ENCODE results near the gene YLPM1. TPM values are rescaled to one million over a fixed set of nuclear protein-coding genes. Genes with fewer than 3 reads are reported as not detected.

The YLPM1 gene
- total RNA-seq, 1 experiment from 2014 or later, result 91.2 TPM

GRCh38 chr14:74733221-74733620 is 29.9 kb upstream of the YLPM1 start:
- no peaks in the 10 kb centered on the region for H3K9me3 ChIP-seq (ENCODE audit: low read depth, low read length, poor library complexity, severe bottlenecking)
- H3K4me1 ChIP-seq (ENCODE audit: insufficient read depth, low read length, poor library complexity, severe bottlenecking), result no peaks in the 10 kb centered on the region
- no peak for DNase-seq (ENCODE audit: low spot score)
- H3K27me3 ChIP-seq (replicated peaks; ENCODE audit: insufficient read depth, low read depth, low read length, poor library complexity), result no peaks in the 10 kb centered on the region
- intact Hi-C loops (cut with micrococcal nuclease; ENCODE audit: unreplicated experiment), result no loop called here
- peaks cover 34% of the 10 kb centered on the region for H3K36me3 ChIP-seq (ENCODE audit: insufficient read depth, low read length, poor library complexity, severe bottlenecking)
- BruUV-seq (replicated peaks), result no TSS peak
- TF ChIP-seq CTCF (conservative IDR thresholded peaks at IDR 0.05; ENCODE audit: low read depth, low read length) (no peak), EZH2 (IDR thresholded peaks at IDR 0.05; ENCODE audit: borderline replicate concordance, low read depth, low read length, poor library complexity, severe bottlenecking) (no peak)
- CTCF ChIA-PET, result no interaction called here
- H3K4me3 ChIP-seq (ENCODE audit: low read depth, low read length, poor library complexity, severe bottlenecking), result no peak overlapping the region
- no peak overlapping the region for H3K27ac ChIP-seq (ENCODE audit: low read depth, low read length, poor library complexity, severe bottlenecking)
- POLR2A ChIA-PET (ENCODE audit: low non-redundant PET), result no interaction called here

DNA sequence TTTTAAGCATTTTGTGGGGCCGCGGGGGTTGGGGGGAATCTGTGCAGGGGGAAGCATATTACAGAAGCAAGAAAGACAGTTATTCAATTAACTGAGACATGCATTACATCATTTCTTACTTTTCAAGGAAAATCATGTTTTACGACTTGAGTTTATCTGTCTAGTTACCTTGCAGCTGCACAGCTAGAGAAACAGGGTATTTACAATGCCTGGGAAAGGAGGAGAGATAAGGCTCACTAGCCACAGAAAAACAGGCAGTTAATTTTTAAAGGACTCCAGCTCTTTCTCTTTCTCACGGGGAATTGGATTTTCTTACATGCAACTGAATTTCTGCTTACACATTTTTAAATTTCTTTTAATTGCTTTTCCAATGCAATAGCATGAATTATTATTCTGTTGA is 28.0 kb upstream of the YLPM1 start:
- no peaks in the 10 kb centered on the region for H3K4me1 ChIP-seq (ENCODE audit: insufficient read depth, low read length, poor library complexity, severe bottlenecking)
- no peaks in the 10 kb centered on the region for H3K27me3 ChIP-seq (replicated peaks; ENCODE audit: insufficient read depth, low read depth, low read length, poor library complexity)
- H3K36me3 ChIP-seq (ENCODE audit: insufficient read depth, low read length, poor library complexity, severe bottlenecking), result peaks cover 37% of the 10 kb centered on the region
- BruUV-seq (replicated peaks), result TSS peak; percentile 70
- POLR2A ChIA-PET (ENCODE audit: low non-redundant PET), result no interaction called here
- no peak for DNase-seq (ENCODE audit: low spot score)
- TF ChIP-seq CTCF (conservative IDR thresholded peaks at IDR 0.05; ENCODE audit: low read depth, low read length), result no peak
- no peak for TF ChIP-seq EZH2 (IDR thresholded peaks at IDR 0.05; ENCODE audit: borderline replicate concordance, low read depth, low read length, poor library complexity, severe bottlenecking)
- intact Hi-C loops (cut with micrococcal nuclease; ENCODE audit: unreplicated experiment), result no loop called here
- H3K27ac ChIP-seq (ENCODE audit: low read depth, low read length, poor library complexity, severe bottlenecking), result no peak overlapping the region
- CTCF ChIA-PET, result no interaction called here
- no peaks in the 10 kb centered on the region for H3K9me3 ChIP-seq (ENCODE audit: low read depth, low read length, poor library complexity, severe bottlenecking)
- H3K4me3 ChIP-seq (ENCODE audit: low read depth, low read length, poor library complexity, severe bottlenecking), result no peak overlapping the region

- Histone ChIP-seq H3K9me3 (ENCODE audit: low read depth, low read length, poor library complexity, severe bottlenecking) (no peaks in the 10 kb centered on the region), H3K27ac (ENCODE audit: low read depth, low read length, poor library complexity, severe bottlenecking) (no peak overlapping the region), H3K36me3 (ENCODE audit: insufficient read depth, low read length, poor library complexity, severe bottlenecking) (peaks cover 30% of the 10 kb centered on the region), H3K27me3 (replicated peaks; ENCODE audit: insufficient read depth, low read depth, low read length, poor library complexity) (no peaks in the 10 kb centered on the region), H3K4me3 (ENCODE audit: low read depth, low read length, poor library complexity, severe bottlenecking) (no peak overlapping the region), H3K4me1 (ENCODE audit: insufficient read depth, low read length, poor library complexity, severe bottlenecking) (no peaks in the 10 kb centered on the region)
- CTCF ChIA-PET, result no interaction called here
- no peak for DNase-seq (ENCODE audit: low spot score)
- intact Hi-C loops (cut with micrococcal nuclease; ENCODE audit: unreplicated experiment), result no loop called here
- POLR2A ChIA-PET (ENCODE audit: low non-redundant PET), result no interaction called here
- TF ChIP-seq CTCF (conservative IDR thresholded peaks at IDR 0.05; ENCODE audit: low read depth, low read length), result no peak
- no peak for TF ChIP-seq EZH2 (IDR thresholded peaks at IDR 0.05; ENCODE audit: borderline replicate concordance, low read depth, low read length, poor library complexity, severe bottlenecking)
- BruUV-seq (replicated peaks), result no TSS peak
These were observed 25.3 kb upstream of the YLPM1 start for GRCh38 chr14:74737753-74738325.

Measured in A673 (cell line).